Activated T-cell treated with anti-CD3 and anti-CD28 coated beads for 4 hours (primary cell): ENCODE measurements around the gene PPP6R1.

ENCODE experiments used
- DNase-seq: peaks from one replicate; pipeline ENCODE4 v3.0.0-alpha.2; 2020

The PPP6R1 gene

DNA sequence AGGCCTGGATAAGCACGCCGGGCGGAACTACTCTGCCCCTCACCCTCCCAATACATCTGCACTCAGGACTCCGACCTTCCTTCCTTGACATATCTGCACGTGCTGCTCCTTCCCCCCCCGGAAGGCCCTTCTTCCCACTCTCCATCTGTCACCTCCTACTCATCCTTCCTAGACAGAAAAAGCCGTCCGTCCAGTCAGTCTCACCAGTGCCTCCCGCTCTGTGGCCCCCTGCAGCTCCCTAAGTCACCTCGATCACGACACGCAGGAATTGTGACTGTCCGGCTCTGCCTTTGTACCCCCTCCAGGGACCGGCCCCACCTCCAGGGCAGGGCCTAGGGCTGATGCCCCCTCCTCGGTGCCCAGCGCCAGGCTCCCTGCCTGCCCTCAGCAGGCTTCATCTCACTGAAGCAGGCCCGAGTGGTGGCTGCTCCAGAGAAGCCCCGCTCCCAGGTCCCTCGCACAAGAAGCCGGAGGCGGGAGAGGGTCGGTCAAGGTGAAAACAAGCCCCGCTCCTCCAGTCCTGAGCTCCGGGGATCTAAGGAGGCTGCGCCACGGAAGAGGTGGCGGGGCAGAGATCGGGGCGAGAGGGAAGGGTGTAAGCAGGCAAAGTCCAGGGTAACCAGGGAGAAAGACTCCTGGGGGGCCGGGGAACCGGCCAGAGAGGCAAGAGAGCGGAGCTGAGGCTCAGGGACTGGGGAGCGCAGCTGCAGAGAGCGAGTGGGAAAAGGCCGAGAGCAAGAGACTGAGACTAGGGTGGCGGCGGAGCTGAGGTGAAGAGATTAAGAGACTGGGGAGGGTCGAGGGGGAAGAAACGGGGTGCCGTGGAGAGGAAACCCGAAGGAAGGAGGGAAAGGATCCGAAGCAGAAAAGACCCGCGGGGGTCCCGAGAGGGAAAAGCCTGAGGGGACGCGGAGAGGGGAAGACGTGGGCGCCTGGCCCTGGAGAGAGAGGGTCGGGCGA lies 1.1 kb downstream of the PPP6R1 start:
- no peak for DNase-seq

DNA sequence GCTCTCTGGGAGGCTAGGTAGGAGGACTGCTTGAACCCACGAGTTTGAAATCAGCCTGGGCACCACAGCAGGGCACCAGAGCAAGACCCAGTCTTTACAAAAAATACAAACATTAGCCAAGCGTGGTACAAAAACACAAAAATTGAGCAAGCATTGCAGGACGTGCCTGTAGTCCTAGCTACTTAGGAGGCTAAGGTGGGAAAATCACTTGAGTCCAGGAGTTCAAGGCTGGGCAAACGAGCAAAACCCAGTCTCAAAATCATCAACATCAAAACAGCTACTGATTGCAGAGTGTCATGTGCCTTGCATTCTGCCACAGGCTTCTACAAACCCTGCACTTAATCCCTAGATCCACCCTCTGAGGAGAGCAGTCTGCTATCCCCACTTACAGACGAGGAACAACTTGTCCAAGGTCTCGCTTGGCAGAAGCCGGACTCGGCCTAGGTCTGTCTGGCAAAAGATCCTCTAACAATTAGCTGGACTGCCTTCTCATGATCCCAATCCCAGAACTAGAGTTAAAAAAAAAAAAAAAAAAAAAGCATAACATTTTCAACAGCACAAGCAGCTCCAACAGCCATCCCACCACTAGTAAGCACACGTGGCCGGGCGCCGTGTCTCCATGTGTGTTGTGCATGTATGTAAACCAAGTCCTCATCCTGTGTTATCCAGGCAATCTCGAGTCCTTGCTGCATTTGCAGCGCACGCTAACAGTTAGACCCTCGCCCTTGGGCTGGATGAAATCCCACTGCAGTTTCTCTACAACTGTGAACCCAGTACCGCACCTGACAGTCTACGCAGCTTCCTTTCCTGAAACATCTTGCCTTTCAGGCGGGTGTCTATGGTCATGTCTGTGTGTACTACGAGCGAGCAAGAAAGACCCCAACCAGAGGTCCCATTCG lies 2.0 kb downstream of the PPP6R1 start:
- DNase-seq, result no peak

DNA sequence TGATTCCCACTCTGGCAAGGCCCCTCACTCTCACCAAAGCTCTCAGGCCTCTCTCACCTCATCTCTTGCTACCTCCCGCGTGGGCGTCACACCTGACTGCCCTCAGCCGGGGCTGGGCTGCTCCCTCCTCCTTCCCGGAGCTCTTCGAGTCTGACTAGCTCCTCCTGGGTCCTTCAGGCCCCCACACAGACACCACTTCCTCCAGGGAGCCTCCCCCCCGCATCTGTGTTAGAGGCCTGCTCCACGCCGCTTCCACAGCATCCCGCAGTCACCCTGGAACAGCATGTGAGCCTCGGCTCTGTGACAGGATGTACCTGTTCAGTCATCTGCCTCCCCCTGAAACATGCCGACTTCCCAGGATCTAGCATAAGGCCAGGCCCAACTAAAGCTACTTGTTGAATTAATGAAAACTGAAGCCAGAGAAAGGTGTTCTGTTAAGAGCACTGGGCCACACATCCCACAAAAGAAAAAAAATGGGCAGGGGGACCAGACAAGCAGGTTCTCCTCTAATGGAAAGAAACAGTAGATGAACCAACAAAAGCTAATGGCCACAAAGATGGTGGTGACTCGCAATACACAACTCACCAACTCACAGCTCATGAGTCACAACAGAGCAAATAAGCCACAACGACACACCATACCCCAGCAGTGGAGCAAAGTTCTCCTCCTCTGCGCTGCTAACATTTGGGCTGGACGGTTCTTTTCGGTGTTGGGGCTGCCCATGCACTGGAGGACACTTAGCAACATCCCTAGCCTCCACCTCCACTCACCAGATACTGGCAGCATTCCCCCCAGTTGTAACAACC lies 3.0 kb downstream of the PPP6R1 start:
- DNase-seq, result peak; percentile 31

DNA sequence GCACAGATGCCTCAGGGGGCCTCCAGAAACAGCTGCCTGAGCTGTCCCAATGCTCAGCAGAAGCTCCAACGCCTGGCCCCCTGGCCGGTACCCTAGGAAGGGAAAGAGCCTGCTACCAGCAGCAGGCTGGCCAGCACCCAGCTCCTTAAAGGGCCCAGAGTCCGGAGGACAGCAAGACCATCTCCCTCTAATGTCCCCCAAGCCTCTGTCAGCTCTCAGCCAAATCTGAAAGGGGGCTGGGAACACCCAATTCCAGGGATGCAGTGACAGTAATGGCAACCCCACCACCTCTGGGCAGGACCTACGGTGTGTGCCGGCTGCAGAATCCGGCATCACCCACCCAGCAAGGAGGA lies 4.2 kb downstream of the PPP6R1 start:
- DNase-seq, result no peak

DNA sequence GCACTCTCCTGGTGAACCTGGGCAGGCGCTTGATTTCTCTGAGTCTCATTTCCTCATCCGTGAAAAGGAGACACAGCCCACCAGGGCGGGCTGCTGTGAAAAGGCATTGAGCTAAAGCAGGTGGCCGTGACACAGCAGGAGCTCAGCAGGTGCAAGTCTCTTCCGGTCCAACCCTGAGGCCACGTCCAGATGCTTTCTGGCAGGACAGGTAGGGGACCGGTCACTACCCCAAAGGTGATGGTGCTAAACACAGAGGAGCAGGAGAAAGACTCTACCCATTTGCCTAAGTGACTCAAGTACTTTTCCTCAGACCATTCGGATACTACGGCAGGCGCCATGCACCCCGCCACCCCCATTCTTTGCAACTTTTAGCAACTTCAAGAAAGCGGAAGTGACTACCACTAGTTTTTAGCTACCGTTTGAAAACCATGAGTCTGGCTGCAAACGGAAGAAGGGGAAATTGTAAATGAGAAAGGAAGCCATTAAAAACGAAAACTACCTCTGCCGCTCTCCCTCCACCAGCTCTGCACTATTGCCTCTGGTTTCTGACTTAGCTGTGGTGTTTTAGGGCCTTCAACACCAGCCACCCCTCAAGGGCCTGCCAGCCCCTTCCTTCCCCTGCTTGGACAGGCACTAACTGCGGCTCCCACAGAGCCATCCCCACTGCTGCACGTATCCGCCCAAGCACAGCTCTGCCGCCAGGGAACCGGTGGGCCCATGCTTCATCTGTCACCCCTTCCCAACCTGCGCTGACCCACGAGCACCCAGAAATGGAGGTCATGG lies 4.8 kb downstream of the PPP6R1 start:
- peak; percentile 43 for DNase-seq

DNA sequence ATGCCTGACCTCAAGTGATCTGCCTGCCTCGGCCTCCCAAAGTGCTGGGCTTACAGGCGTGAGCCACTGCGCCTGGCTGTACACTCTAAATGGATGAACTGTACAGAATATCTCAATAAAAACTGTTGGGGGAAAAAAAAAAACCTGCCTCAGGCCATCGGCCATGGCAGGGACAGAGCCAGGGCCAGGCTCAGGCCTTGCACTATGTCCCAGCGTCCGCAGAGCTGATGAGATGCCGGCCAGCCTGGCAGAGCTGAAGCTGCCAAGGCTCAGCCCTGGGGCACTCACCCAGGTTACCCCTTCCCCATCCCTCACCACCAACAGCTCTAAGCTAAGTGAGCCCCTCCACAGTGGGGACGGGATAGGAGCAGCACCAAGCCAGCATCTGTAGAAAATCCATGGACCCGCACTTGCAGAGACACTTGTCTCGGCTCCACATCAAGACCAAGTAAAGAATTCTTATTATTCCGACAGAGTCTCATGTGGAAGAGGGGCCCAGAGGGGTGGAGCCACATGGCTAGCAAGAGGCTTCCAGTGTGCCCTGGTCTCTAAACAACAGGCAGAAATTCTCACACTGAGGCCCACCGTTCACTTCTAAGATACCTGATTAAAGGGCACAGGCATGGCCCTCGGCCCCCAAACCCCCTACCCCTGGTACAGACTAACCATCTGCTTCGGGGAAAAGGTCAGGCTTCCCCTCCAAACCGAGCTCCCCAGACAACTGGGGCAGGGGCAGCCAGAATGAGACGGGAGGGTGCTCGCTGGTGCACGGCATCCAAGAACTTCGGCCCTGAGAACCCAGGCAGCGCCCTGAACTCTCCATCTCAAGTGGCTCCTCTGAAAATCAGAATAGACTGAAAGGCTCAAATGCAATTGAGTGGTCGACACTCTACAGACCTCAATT lies 5.8 kb downstream of the PPP6R1 start:
- DNase-seq, result no peak

DNA sequence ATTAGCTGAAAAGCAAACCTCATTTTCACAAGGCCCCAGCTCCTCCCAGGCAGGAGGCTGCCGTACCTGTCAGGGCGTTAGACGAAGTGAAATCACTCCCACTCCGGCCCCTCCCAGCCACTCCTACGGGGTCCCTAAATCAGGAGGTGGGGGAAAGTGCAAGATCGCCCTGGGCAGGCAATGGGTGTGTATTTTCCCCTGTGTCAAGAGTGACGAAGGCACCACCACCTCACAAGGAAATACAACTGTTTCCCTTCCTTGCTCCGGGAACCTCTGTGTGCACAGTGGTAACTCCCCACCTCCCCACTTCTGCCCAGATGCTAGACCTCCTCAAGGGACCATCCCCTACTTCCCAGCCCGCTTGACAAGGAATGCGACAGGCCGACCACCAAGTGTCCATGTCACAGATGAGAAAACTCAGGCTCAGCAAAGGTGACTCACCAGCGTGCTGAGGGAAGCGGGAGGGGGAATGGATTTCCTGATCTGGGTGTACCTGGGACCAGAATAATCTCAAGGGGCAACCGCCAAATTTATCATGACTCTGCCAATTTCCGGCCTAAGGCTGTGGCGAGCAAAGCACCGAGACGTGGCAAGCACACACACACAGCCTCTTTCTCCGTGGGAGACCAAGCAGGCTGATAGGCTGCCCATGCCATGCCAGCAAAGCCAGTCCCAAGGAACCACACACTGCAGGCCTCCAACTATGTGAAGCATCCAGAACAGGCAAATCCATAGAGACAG lies 7.3 kb downstream of the PPP6R1 start:
- peak; percentile 21 for DNase-seq

DNA sequence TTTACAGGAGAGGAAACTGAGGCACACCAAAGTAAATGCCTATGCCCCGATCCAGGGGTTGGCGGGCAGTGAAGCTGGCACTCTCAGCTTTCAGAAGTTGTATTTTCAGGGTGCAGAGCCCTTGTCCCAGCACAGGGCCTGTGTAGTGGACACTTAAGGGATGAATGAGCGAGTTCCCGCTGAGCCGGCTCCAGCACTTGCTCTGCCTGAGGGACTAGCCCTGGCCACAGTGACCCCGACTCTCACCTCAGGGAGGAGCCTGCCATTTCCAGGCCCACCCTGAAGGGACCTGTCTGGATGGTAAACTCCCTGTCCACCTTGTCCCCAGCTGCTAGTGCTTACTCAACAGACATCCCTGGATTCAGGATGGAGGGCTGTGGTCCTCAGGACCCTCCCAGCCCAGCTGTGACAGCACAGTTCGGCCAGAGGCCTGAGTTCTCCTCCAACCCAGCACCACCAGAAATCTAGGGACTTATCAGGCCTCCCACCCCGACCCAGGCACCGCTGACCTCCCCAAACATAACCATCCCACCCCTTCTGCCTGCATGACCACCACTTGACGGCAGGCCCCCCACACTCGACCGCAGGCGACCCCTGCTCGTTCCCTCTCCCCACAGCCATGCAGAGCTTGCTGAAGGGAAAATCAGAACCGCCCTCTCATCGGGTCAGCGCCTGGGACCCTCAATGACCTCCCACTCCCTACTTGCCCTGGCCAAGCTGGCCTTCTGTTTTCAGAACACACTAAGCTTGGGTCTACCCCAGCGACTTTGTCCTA lies 8.4 kb downstream of the PPP6R1 start:
- no peak for DNase-seq

DNA sequence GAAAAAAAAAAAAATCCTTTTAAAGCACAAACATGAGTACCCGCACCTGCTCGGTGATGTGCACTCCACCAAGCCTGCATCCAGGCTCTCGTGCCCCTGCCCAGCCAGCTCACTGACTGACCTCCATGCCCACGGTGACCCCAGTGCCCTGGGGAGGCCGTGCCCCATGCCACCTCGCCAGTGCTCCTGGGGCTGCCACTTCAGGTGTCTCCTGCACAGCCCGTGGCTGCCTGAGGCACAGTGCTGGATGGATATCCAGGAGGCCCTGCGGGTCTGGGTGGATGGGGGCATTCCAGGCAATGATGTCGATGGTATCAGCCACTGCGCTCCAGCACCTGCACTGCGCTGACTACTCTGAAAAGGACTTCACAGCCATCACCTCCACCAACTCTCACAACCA lies 9.0 kb downstream of the PPP6R1 start:
- no peak for DNase-seq

DNA sequence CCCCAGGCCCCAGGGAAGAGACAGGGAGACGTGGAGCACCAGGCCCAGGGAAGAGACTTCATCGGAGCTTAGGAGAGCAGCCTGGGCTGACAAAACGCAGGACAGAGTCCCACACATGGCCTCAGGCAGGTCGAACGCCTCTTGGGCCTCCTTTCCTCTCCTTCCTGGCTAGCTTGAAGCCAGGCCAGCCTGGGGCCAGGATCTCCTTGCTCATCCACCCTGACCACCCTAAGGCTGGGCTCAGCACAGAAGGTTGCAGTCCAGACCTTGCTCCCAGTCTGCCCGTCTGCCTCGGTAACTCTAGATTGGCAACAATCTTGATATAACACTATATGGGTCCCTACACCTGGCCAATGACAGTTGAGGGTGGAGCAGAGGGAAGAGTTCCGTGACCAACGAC lies 10.1 kb downstream of the PPP6R1 start:
- no peak for DNase-seq

DNA sequence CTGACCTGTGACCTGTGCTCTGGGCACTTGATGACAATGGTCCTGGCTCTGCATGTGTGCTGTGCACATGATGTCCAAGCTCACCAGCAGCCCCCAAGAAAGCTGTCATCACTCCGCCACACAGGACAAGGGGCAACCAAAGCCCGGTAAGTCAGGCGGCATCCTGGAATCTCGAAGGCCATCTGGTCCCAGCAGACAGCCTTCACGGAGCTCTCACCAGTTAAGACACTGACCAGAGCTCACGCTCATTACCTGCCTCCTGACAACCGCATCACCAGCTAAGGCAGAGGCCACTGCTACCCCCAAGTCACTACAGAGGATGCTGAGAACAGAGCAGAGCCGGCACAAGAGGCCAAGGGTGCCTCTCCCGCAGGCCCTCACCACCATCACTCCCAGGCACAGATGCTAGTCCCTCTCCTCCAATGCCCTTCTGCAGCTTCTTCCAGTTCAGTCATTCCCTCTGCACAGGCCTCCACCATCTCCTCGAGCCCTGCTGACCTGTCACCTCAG lies 10.6 kb downstream of the PPP6R1 start:
- DNase-seq, result no peak

DNA sequence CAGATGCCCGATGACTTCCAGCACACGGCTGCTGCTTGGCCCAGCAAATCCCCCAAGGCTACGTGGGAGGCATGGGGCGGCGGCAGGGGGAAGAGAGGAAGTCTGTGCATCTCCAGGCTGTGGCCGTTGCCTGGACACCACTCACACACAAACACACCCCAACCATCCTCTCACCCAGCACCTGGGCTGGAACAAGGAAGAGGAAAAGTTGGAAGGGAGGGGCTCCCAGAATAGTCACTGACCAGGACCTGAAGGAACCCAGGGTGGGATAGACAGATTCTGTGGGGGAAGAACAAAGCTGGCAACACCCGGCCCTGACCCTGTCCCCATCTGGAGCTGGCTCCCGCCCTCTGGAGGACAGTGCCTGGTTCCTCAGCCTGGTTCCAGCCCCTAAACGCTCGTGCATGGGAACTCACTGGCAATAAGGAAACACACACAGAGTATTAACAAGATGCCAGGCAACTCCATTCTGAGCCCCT lies 11.2 kb downstream of the PPP6R1 start:
- DNase-seq, result no peak

DNA sequence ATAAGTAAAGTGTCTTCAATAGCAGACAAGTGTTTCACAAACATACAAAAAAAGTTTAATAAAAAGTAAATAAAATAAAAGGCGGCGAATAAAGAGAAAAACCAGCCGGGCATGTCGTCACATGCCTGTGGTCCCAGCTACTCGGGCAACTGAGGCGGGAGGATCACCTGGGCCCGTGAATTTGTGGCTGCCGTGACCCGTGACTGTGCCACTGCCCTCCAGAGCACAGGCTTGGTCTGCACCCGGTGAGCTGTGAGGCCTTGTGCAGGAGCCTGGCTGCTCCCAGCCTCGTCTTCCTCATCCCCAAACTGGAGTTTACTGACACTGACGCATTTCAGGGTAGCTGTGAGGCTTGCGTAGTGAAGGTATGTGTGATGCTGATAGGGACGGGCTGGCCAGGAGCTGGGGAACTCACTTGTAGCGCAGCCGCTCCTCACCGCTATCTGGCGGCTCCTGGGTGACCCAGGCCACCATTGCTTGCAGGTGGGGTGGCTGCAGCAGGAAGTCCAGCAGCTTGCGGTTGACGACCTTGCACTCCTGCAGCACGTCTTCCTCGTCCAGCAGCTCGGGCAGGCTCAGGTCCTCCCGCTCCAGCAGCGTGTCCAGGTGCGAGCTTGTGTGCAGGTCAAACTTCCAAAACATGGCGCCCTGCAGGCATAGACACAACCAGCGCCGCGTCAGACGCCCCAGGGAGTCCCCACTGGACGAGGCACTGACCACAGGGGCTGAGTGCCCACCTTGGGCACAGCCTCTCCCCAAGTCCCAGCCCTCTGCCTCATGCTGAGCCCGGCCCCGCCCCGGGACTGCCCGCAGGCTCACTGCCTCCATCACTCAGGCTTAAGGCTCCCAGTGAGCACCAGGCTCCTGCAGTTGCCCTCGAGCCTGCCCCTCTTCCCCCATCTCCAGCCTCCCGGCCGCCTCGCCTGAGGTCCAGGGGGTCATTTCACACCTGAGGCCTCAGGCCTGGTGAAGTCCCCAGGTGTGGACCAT lies 12.1 kb downstream of the PPP6R1 start:
- no peak for DNase-seq

DNA sequence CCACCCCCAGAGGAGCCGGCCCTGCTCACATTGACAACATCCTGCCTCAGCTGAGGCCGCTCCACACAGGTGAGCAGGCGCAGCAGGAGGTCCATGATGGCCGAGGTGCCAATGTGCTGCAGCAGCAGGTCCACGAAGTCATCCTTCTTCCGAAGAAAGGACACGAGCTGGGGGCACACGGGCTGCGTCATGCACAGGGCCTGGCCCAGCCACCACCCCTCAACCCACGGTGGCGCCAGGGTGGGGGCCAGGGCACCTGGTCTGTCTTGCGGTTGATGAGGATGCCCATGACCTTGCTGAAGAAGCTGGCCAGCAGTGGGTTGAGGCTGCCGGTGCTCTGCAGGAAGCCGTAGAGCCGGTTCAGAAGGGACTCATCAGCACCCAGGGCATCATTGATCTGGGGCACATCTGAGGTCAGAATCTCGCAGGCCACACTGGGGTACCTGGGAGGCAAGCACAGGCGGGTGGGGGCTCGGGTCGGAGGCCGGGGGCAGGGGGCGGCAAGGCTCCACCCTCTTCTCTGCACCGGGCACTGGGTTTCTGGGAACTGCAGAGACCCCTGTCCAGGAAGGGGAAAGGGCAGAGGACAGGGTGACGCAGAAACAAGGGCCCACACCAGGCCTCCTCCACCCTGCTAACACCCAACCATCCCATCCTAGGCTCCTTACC lies 13.4 kb downstream of the PPP6R1 start:
- no peak for DNase-seq

DNA sequence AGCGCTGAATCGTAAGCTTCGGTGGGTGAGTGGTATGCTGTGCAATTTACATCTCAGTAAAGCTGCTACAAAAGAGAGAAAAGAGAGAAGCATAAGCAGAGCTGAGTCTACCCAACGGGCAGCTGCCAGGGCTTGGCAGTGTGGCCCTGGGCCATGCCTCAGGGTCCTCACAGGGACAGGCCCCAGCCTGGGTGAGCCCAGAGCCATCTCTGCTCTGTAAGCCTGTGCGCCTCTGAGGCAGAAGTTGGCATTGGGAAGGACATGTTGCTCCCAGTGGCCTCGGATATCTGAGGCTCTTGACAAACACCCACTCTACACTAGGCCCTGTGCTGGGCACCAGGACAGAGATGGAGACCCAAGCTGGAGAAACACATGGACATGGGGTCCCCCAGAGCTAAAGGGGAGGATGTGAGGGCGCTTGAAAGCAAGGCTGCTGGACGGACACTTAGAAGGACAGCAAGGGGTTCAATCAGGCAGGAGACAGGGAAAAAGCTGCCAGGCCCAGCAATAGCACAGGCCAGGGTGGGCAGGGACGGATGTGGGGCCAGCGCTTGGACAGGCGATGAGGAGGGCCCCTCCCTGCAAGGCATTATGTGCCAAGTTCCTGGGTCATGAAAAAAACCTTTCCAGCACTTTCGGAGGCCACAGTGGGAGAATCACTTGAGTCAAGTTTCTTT lies 14.7 kb downstream of the PPP6R1 start:
- no peak for DNase-seq

DNA sequence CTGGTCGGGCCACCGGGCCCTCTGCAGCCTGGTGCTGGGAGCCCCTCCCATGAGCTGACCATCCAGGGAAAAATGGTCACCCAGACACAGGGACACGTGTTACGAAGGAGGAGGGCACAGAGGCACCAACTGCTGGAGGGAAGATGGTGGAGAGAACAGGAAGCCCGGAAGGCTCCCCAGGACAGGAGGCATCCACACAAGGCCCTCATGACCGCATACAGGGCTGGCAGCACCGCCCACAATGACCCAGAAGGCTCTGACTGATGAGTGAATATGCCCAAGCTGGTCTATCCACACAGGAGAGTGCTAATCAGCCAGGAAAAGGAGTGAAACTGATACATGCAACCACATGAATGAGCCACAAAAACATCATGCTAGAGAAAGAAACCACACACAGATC lies 16.3 kb downstream of the PPP6R1 start:
- no peak for DNase-seq
